A673 (cell line): ENCODE data around the gene LRRC1.

Experiments
- CTCF ChIP-seq: fragments of 300-800, 200-600 bp; sonication (generic); conservative IDR thresholded peaks from 2 replicates; pipeline ENCODE4 v1.5.1; 2017; ENCODE audit warnings: low read depth, mild to moderate bottlenecking, antibody characterized with exemption, low read length, moderate library complexity, mixed read lengths
- EZH2 ChIP-seq: fragments of 200-600 bp; sonication (generic); IDR thresholded peaks from 2 replicates; pipeline ENCODE4 v1.6.1; 2017; ENCODE audit warnings: borderline replicate concordance, low read depth, mild to moderate bottlenecking, mixed read lengths, antibody characterized with exemption, low read length; ENCODE audit not compliant: poor library complexity, severe bottlenecking

GRCh38 chr6:53818858-53819609 is 24.2 kb downstream of the LRRC1 start:
- TF ChIP-seq CTCF (no peak), EZH2 (no peak)
